MM.1S (cell line): Measurements from ENCODE around the gene UGGT1.

Experiments used
- EZH2 ChIP-seq: fragments of 300-600 bp; sonication (generic); optimal IDR thresholded peaks from 2 replicates; pipeline ENCODE3; 2017; ENCODE audit warnings: low read depth, mild to moderate bottlenecking, antibody characterized with exemption, low read length, mixed read lengths
- EZH2phosphoT487 ChIP-seq: fragments of 300-600 bp; sonication (generic); IDR thresholded peaks from 2 replicates; pipeline ENCODE4 v1.6.1; 2018; ENCODE audit warnings: antibody characterized with exemption, low read length
- TF ChIP-seq, protein P1 (sequence below): fragments of 300-600 bp; sonication (generic); IDR thresholded peaks from 2 replicates; pipeline ENCODE4 v1.5.1; 2016; ENCODE audit warnings: antibody characterized with exemption, low read length, mixed read lengths

DNA sequence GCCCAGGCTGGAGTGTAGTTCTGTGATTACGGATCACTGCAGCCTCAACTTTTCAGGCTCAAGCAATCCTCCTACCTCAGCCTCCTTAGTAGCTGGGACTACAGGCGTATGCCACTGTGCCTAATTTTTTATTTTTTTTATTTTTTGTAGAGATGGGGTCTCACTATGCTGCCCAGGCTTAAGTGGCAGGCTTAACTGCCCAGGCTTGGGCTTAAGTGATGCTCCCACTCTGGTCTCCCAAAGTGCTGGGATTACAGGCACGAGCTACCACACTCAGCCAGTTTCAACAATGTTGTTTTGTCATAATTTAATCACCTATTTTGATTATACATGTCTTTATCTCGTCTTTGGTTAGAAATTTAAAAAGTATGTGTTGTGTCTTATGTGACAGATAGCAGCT lies 18.2 kb downstream of the UGGT1 start:
- TF ChIP-seq, protein P1, sequence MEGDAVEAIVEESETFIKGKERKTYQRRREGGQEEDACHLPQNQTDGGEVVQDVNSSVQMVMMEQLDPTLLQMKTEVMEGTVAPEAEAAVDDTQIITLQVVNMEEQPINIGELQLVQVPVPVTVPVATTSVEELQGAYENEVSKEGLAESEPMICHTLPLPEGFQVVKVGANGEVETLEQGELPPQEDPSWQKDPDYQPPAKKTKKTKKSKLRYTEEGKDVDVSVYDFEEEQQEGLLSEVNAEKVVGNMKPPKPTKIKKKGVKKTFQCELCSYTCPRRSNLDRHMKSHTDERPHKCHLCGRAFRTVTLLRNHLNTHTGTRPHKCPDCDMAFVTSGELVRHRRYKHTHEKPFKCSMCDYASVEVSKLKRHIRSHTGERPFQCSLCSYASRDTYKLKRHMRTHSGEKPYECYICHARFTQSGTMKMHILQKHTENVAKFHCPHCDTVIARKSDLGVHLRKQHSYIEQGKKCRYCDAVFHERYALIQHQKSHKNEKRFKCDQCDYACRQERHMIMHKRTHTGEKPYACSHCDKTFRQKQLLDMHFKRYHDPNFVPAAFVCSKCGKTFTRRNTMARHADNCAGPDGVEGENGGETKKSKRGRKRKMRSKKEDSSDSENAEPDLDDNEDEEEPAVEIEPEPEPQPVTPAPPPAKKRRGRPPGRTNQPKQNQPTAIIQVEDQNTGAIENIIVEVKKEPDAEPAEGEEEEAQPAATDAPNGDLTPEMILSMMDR = no peak
- TF ChIP-seq EZH2phosphoT487 (no peak), EZH2 (no peak)
